Osteocyte (in vitro differentiated cells): ENCODE data around the gene PLCB2. TPM values are rescaled to one million over a fixed set of nuclear protein-coding genes. Genes with fewer than 3 reads are reported as not detected.

Experiments
- DNase-seq: peaks from one replicate; pipeline ENCODE4 v3.0.0; 2021; ENCODE audit warnings: mixed read lengths; ENCODE audit not compliant: unreplicated experiment; ENCODE audit errors: extremely low spot score
- H3K27ac Mint-ChIP-seq: one replicate; pipeline ENCODE4 v1.8.0; 2021; ENCODE audit warnings: mild to moderate bottlenecking, mixed read lengths; ENCODE audit not compliant: unreplicated experiment
- H3K27me3 Mint-ChIP-seq: one replicate; pipeline ENCODE4 v1.8.0; 2021; ENCODE audit warnings: mixed read lengths; ENCODE audit not compliant: unreplicated experiment
- H3K36me3 Mint-ChIP-seq: one replicate; pipeline ENCODE4 v1.8.0; 2021; ENCODE audit warnings: mixed read lengths; ENCODE audit not compliant: unreplicated experiment
- H3K4me1 Mint-ChIP-seq: one replicate; pipeline ENCODE4 v1.8.0; 2021; ENCODE audit warnings: mixed read lengths; ENCODE audit not compliant: unreplicated experiment
- H3K4me3 Mint-ChIP-seq: one replicate; pipeline ENCODE4 v1.8.0; 2021; ENCODE audit warnings: mild to moderate bottlenecking, moderate library complexity, mixed read lengths; ENCODE audit not compliant: unreplicated experiment
- H3K9me3 Mint-ChIP-seq: one replicate; pipeline ENCODE4 v1.8.0; 2021; ENCODE audit warnings: mixed read lengths; ENCODE audit not compliant: unreplicated experiment
- CTCF ChIP-seq: fragments of 200-600 bp; sonication (generic); IDR thresholded peaks from 2 replicates; pipeline ENCODE4 v1.5.0; 2021; ENCODE audit warnings: antibody characterized with exemption, mild to moderate bottlenecking, moderate library complexity
- total RNA-seq: library from RNA; stranded (reverse); gene quantifications from 2 replicates; pipeline ENCODE4 v1.2.1, GENCODE V29; 2021

Gene PLCB2
- total RNA-seq, 1 donor from 2014 or later = 0.40 TPM

- no peak for TF ChIP-seq CTCF
- H3K9me3 Mint-ChIP-seq = no peaks in the 10 kb centered on the region
- H3K4me3 Mint-ChIP-seq = no peak overlapping the region
- no peaks in the 10 kb centered on the region for H3K36me3 Mint-ChIP-seq
- H3K27ac Mint-ChIP-seq = no peak overlapping the region
- no peak for DNase-seq
- H3K27me3 Mint-ChIP-seq = peaks cover 11% of the 10 kb centered on the region
- peaks cover 14% of the 10 kb centered on the region for H3K4me1 Mint-ChIP-seq
Measured at GRCh38 chr15:40309344-40309862, 1.7 kb upstream of the PLCB2 start.

GRCh38 chr15:40306908-40307307, 827 bp downstream of the PLCB2 start:
- Mint-ChIP-seq H3K27me3 (peaks cover 17% of the 10 kb centered on the region), H3K9me3 (no peaks in the 10 kb centered on the region), H3K4me3 (no peak overlapping the region), H3K36me3 (no peaks in the 10 kb centered on the region), H3K4me1 (peaks cover 2% of the 10 kb centered on the region), H3K27ac (no peak overlapping the region)
- no peak for TF ChIP-seq CTCF
- no peak for DNase-seq

- peaks cover 17% of the 10 kb centered on the region for H3K27me3 Mint-ChIP-seq
- H3K9me3 Mint-ChIP-seq = no peaks in the 10 kb centered on the region
- no peak for DNase-seq
Measured at GRCh38 chr15:40306371-40306770, 1.4 kb downstream of the PLCB2 start.

GRCh38 chr15:40305281-40305680, 2.5 kb downstream of the PLCB2 start:
- no peaks in the 10 kb centered on the region for H3K9me3 Mint-ChIP-seq

More at GRCh38 chr15:40306371-40306770, 1.4 kb downstream of the PLCB2 start:
- no peak overlapping the region for H3K27ac Mint-ChIP-seq
- H3K4me3 Mint-ChIP-seq = no peak overlapping the region
- H3K36me3 Mint-ChIP-seq = no peaks in the 10 kb centered on the region
- TF ChIP-seq CTCF = no peak
- peaks cover 2% of the 10 kb centered on the region for H3K4me1 Mint-ChIP-seq

GRCh38 chr15:40303576-40303975, 4.2 kb downstream of the PLCB2 start:
- H3K4me1 Mint-ChIP-seq = no peaks in the 10 kb centered on the region
- TF ChIP-seq CTCF = no peak
- H3K27ac Mint-ChIP-seq = no peak overlapping the region
- no peak overlapping the region for H3K4me3 Mint-ChIP-seq
- peaks cover 7% of the 10 kb centered on the region for H3K9me3 Mint-ChIP-seq
- H3K36me3 Mint-ChIP-seq = no peaks in the 10 kb centered on the region
- H3K27me3 Mint-ChIP-seq = peaks cover 14% of the 10 kb centered on the region
- no peak for DNase-seq

More at GRCh38 chr15:40305281-40305680, 2.5 kb downstream of the PLCB2 start:
- Mint-ChIP-seq H3K27me3 (peaks cover 14% of the 10 kb centered on the region), H3K4me1 (peaks cover 2% of the 10 kb centered on the region), H3K36me3 (no peaks in the 10 kb centered on the region), H3K4me3 (no peak overlapping the region), H3K27ac (no peak overlapping the region)
- no peak for TF ChIP-seq CTCF
- DNase-seq = no peak
